Peyer's patch (tissue), 4 donors: ENCODE data around the gene FMN1.

Experiments
- POLR2A ChIP-seq, 2 donors: fragments of 450-650 bp; IDR thresholded peaks; one replicate each; pipeline ENCODE4 v1.5.1; 2017; ENCODE audit warnings: antibody characterized with exemption in 2 of 2, mild to moderate bottlenecking in 2 of 2, moderate library complexity in 2 of 2
- TF ChIP-seq, protein P1 (sequence below), 6 experiments: fragments of 450-650 bp in 4 of 6; fragments of 200-600 bp in 2 of 6; sonication (generic) in 1 of 6; IDR thresholded peaks; one replicate each; pipeline ENCODE4 v1.5.1; 2017 to 2019; ENCODE audit warnings: antibody characterized with exemption in 6 of 6, mild to moderate bottlenecking in 3 of 6, moderate library complexity in 1 of 6

GRCh38 chr15:32730677-32731654, 463.5 kb downstream of the FMN1 start:
- TF ChIP-seq, protein P1, sequence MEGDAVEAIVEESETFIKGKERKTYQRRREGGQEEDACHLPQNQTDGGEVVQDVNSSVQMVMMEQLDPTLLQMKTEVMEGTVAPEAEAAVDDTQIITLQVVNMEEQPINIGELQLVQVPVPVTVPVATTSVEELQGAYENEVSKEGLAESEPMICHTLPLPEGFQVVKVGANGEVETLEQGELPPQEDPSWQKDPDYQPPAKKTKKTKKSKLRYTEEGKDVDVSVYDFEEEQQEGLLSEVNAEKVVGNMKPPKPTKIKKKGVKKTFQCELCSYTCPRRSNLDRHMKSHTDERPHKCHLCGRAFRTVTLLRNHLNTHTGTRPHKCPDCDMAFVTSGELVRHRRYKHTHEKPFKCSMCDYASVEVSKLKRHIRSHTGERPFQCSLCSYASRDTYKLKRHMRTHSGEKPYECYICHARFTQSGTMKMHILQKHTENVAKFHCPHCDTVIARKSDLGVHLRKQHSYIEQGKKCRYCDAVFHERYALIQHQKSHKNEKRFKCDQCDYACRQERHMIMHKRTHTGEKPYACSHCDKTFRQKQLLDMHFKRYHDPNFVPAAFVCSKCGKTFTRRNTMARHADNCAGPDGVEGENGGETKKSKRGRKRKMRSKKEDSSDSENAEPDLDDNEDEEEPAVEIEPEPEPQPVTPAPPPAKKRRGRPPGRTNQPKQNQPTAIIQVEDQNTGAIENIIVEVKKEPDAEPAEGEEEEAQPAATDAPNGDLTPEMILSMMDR (IDR thresholded peaks at IDR 0.05) = no peak
- no peak for TF ChIP-seq POLR2A (IDR thresholded peaks at IDR 0.05)
